Measurements from ENCODE around the gene CTBP2. TPM values are rescaled to one million over a fixed set of nuclear protein-coding genes. Genes with fewer than 3 reads are reported as not detected.

The CTBP2 gene
- total and polyA plus RNA-seq, 2 of the 13 experiments (the other 11 are each of a cell fraction or from before 2014, with no cell fraction given), result 0.08 TPM; not detected in 1

- no peak overlapping the region for H2AFZ ChIP-seq (ENCODE audit: low read length)
- intact Hi-C loops (cut with micrococcal nuclease; ENCODE audit: unreplicated experiment), result no loop called here
- ChIA-PET POLR2A (no interaction called here), CTCF (ENCODE audit: low intra/inter-chr PET ratio, low total read pairs) (no interaction called here)
- ATAC-seq (no peak; the same call in 2 of the 3 replicates), FAIRE-seq (no peak), DNase-seq (ENCODE audit: low spot score) (no peak)
- no peaks in the 10 kb centered on the region for H3K36me3 ChIP-seq (replicated peaks in 1 of 2; ENCODE audit: control insufficient read depth in 1 of 2, insufficient read depth in 2 of 2, low read length in 2 of 2)
- no peak overlapping the region for H3K27ac ChIP-seq (ENCODE audit: extremely low read length, insufficient read depth, low read length)
- 8% methylated on average over 2 of the region's 2 CpGs for WGBS (ENCODE audit: low lambda C conversion rate)
- no peak overlapping the region for H3K4me3 ChIP-seq (replicated peaks in 1 of 3; ENCODE audit: insufficient read depth in 1 of 3, low read depth in 2 of 3, low read length in 3 of 3)
- no peak overlapping the region for H3K9ac ChIP-seq (ENCODE audit: insufficient read depth, low read depth, low read length)
- in situ Hi-C loops (cut with HindIII; ENCODE audit: extremely low pct_ligation_motif_present, low pct_unique_long_range_greater_than_20kb), result no loop called here
- H3K4me2 ChIP-seq (ENCODE audit: low read depth, low read length), result no peak overlapping the region
- BruUV-seq (replicated peaks), result no TSS peak
- no peaks in the 10 kb centered on the region for H3K79me2 ChIP-seq (ENCODE audit: insufficient read depth, low read length)
- no peaks in the 10 kb centered on the region for H3K9me3 ChIP-seq (ENCODE audit: low read length)
- peaks cover 8 to 47% of the 10 kb centered on the region in 2 experiments; a peak in 4 of 5 replicates for H3K27me3 ChIP-seq (ENCODE audit: control insufficient read depth in 1 of 2, insufficient read depth in 2 of 2, low read length in 2 of 2)
- H4K20me1 ChIP-seq (ENCODE audit: insufficient read depth, low read length), result no peaks in the 10 kb centered on the region
- TF ChIP-seq, protein P1, sequence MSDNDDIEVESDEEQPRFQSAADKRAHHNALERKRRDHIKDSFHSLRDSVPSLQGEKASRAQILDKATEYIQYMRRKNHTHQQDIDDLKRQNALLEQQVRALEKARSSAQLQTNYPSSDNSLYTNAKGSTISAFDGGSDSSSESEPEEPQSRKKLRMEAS (IDR thresholded peaks at IDR 0.05), result no peak
- no peak for TF ChIP-seq ASH2L (IDR thresholded peaks at IDR 0.05; ENCODE audit: insufficient read length, low read depth, low read length)
- no peak for TF ChIP-seq RFXANK (CRISPR knock-in tag; IDR thresholded peaks at IDR 0.05)
- no peak for TF ChIP-seq ZEB1 (IDR thresholded peaks at IDR 0.05; ENCODE audit: insufficient replicate concordance, low read depth)
- TF ChIP-seq ZNF619 (CRISPR knock-in tag; IDR thresholded peaks at IDR 0.05), result no peak
- TF ChIP-seq, protein P2, sequence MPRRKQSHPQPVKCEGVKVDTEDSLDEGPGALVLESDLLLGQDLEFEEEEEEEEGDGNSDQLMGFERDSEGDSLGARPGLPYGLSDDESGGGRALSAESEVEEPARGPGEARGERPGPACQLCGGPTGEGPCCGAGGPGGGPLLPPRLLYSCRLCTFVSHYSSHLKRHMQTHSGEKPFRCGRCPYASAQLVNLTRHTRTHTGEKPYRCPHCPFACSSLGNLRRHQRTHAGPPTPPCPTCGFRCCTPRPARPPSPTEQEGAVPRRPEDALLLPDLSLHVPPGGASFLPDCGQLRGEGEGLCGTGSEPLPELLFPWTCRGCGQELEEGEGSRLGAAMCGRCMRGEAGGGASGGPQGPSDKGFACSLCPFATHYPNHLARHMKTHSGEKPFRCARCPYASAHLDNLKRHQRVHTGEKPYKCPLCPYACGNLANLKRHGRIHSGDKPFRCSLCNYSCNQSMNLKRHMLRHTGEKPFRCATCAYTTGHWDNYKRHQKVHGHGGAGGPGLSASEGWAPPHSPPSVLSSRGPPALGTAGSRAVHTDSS (CRISPR knock-in tag; conservative IDR thresholded peaks at IDR 0.05), result no peak
- TF ChIP-seq ZNF414 (CRISPR knock-in tag; IDR thresholded peaks at IDR 0.05), result no peak
- TF ChIP-seq MBNL3 (CRISPR knock-in tag; conservative IDR thresholded peaks at IDR 0.05), result no peak
- no peak for TF ChIP-seq RELA (CRISPR knock-in tag; IDR thresholded peaks at IDR 0.05)
- TF ChIP-seq ARNT2 (CRISPR knock-in tag; IDR thresholded peaks at IDR 0.05; ENCODE audit: low read depth), result no peak
- TF ChIP-seq, protein P3, sequence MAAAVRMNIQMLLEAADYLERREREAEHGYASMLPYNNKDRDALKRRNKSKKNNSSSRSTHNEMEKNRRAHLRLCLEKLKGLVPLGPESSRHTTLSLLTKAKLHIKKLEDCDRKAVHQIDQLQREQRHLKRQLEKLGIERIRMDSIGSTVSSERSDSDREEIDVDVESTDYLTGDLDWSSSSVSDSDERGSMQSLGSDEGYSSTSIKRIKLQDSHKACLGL (CRISPR knock-in tag; IDR thresholded peaks at IDR 0.05), result no peak
- no peak for TF ChIP-seq PRDM15 (CRISPR knock-in tag; IDR thresholded peaks at IDR 0.05)
- TF ChIP-seq ZNF460 (CRISPR knock-in tag; IDR thresholded peaks at IDR 0.05; ENCODE audit: borderline replicate concordance), result no peak
- no peak for TF ChIP-seq RXRA (CRISPR knock-in tag; IDR thresholded peaks at IDR 0.05)
- TF ChIP-seq BHLHE40 (IDR thresholded peaks at IDR 0.05; ENCODE audit: low read length), result no peak
- H3K4me1 ChIP-seq (ENCODE audit: insufficient read depth, low read length), result no peaks in the 10 kb centered on the region
Observed at GRCh38 chr10:125068406-125068805, 92.0 kb downstream of the CTBP2 start.

Measured in HepG2 (cell line).